GM10847 (cell line): ENCODE measurements around the gene LILRB4.

Experiments
- POLR2A ChIP-seq: IDR thresholded peaks from 2 replicates; pipeline ENCODE4 v1.6.1; 2011; ENCODE audit not compliant: insufficient read length; ENCODE audit errors: extremely low read depth

The LILRB4 gene

GRCh38 chr19:54691582-54692297, 29.0 kb downstream of the LILRB4 start:
- no peak for TF ChIP-seq POLR2A

- no peak for TF ChIP-seq POLR2A
Measured at GRCh38 chr19:54692298-54692615, 29.5 kb downstream of the LILRB4 start.

GRCh38 chr19:54694648-54695047, 31.9 kb downstream of the LILRB4 start:
- TF ChIP-seq POLR2A = no peak

DNA sequence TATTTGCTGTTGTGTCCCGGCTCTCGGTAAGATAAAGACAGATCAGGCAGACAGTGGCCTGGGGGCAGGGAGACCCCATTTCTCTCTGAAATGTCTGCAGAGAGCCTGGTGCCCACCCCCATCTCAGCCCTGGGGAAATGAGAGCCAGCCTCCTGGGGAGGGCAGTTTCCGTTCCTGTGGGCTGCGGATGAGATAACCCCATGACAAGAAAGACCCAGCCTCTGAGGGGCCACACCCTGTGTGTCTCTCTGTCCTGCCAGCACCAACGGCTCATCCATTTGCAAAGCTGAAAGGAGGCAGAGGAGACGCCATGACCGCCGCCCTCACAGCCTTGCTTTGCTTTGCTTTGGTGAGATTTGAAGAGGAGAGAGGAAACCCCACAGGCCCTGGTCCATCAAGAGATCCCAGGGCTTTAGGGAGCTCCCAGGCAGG, 33.3 kb downstream of the LILRB4 start:
- TF ChIP-seq POLR2A = no peak

DNA sequence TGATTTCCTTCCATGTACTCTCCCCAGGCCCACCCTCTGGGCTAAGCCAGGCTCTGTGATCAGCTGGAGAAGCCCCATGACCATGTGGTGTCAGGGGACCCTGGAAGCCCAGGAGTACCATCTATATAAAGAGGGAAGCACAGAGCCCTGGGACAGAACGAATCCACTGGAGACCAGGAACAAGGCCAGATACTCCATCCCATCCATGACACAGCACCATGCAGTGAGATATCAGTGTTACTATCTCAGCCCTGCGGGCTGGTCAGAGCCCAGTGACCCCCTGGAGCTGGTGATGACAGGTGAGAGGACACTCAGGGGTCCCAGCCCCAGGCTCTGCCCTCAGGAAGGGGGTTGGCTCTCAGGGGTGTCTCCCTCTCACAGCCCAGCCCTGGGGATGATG, 34.0 kb downstream of the LILRB4 start:
- TF ChIP-seq POLR2A = no peak

DNA sequence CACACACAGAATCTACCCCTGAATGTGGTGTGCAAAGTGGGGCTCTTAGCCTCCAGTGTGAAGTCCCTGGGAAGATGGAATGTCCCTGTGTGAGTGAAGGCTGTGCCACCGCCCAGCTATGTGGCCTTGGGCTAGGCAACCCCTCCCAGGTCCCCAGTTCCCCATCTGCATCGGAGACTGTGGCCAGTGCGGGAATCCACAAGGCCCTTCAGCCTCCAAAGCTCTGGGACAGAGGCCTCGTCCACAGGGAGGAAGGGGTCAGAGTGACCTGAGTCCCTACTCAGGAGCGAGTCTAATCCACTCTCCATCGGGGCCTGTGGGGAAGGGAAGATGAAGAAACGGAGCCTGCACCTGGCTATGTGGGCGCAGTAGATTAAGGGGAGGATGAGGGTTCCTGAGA, 42.1 kb downstream of the LILRB4 start:
- no peak for TF ChIP-seq POLR2A

DNA sequence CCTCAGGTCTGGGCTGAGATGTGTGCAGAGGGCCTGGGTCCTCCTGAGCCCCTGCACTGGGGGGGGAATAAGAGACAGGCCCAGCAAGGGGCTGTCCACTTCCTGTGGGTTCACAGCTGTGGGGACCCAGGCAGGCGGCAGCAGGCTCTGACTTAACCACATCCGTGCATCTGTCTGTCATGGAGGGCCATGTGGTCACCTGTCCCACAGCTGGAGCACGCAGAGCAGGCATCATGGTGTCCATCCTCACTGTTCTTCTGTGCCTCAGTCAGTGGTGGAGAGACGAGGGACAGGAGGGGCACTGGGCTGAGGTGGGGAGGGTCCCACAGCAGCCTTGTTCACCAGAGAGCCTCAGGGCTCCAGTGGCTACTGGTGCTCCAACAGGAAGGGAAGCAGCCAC, 45.2 kb downstream of the LILRB4 start:
- TF ChIP-seq POLR2A = no peak

DNA sequence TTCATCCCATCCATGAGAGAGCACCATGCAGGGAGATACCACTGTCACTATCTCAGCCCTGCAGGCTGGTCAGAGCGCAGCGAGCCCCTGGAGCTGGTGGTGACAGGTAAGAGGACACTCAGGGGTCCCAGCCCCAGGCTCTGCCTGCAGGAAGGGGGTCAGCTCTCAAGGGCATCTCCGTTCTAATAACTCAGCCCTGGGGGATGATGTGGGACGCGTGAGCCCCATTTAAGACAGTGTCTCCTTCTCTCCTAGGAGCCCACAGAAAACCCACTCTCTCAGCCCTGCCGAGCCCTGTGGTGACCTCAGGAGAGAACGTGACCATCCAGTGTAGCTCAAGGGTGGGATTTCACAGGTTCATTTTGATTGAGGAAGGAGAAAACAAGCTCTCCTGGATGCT, 46.0 kb downstream of the LILRB4 start:
- no peak for TF ChIP-seq POLR2A

DNA sequence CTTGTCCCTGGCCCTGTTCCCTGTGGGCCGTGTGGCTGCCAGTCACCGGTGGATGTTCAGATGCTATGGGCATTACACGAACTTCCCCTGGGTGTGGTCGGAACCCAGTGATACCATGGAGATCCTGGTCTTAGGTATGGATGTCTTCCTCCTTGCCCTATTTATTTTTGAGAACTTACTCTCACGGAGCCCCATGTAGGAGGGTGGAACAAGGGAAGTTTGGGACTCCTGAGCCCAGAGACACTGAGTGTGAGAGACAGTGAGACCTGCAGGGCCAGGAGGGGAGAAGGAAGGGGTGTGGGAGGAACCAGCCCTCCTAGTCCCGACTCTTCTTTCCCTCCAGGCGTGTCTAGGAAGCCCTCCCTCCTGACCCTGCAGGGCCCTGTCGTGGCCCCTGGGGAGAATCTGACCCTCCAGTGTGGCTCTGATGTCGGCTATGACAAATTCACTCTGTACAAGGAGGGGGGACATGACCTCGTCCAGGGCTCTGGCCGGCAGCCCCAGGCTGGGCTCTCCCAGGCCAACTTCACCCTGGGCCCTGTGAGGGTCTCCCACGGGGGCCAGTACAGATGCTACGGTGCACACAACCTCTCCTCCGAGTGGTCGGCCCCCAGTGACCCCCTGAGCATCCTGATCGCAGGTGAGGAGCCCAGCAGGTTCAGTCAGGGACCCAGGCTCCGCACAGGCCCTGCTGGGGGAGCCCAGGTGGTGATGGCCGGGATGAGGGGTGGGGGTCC, 46.6 kb downstream of the LILRB4 start:
- no peak for TF ChIP-seq POLR2A
